ENCODE results near the gene ATF7. TPM values are rescaled to one million over a fixed set of nuclear protein-coding genes. Genes with fewer than 3 reads are reported as not detected.

Gene ATF7
- total RNA-seq, 4 donors from 2014 or later = 12.5 to 28.0 (median 20.6) TPM

GRCh38 chr12:53589423-53589822 lies 36.8 kb downstream of the ATF7 start:
- H3K36me3 ChIP-seq = peaks cover 0 to 4% (median 0%) of the 10 kb centered on the region in 3 donors
- H3K27ac ChIP-seq = no peak overlapping the region
- no peaks in the 10 kb centered on the region for H3K27me3 ChIP-seq
- no peak for TF ChIP-seq POLR2A (IDR thresholded peaks at IDR 0.05)
- TF ChIP-seq CTCF (IDR thresholded peaks at IDR 0.05) = no peak
- DNase-seq = no peak
- intact Hi-C loops (cut with DNase I) = no loop called here
- WGBS, 2 donors = 74 to 85% methylated on average over 3 of the region's 3 CpGs
- no peaks in the 10 kb centered on the region for H3K9me3 ChIP-seq
- peaks cover 0 to 34% (median 7%) of the 10 kb centered on the region in 3 donors for H3K4me1 ChIP-seq
- H3K4me3 ChIP-seq = no peak overlapping the region

GRCh38 chr12:53588123-53588522 lies 38.1 kb downstream of the ATF7 start:
- 91 to 94% methylated on average over 3 of the region's 3 CpGs for WGBS, 2 donors
- intact Hi-C loops (cut with DNase I) = no loop called here

GRCh38 chr12:53586745-53587144 lies 39.4 kb downstream of the ATF7 start:
- WGBS, 2 donors = 77 to 91% methylated on average over 8 of the region's 8 CpGs
- H3K27me3 ChIP-seq = no peaks in the 10 kb centered on the region
- H3K9me3 ChIP-seq = no peaks in the 10 kb centered on the region
- TF ChIP-seq CTCF (IDR thresholded peaks at IDR 0.05) (no peak), POLR2A (IDR thresholded peaks at IDR 0.05) (no peak)
- H3K36me3 ChIP-seq = peaks cover 0 to 16% (median 0%) of the 10 kb centered on the region in 3 donors
- intact Hi-C loops (cut with DNase I) = no loop called here
- peaks cover 0 to 19% (median 5%) of the 10 kb centered on the region in 3 donors for H3K4me1 ChIP-seq
- H3K27ac ChIP-seq = no peak overlapping the region
- H3K4me3 ChIP-seq = no peak overlapping the region
- no peak for DNase-seq

More at GRCh38 chr12:53588123-53588522, 38.1 kb downstream of the ATF7 start:
- no peak for DNase-seq
- H3K27ac ChIP-seq = no peak overlapping the region
- H3K9me3 ChIP-seq = no peaks in the 10 kb centered on the region
- no peak overlapping the region for H3K4me3 ChIP-seq
- TF ChIP-seq POLR2A (IDR thresholded peaks at IDR 0.05) (no peak), CTCF (IDR thresholded peaks at IDR 0.05) (no peak)
- H3K27me3 ChIP-seq = no peaks in the 10 kb centered on the region
- H3K36me3 ChIP-seq = peaks cover 0 to 7% (median 0%) of the 10 kb centered on the region in 3 donors
- peaks cover 0 to 27% (median 7%) of the 10 kb centered on the region in 3 donors for H3K4me1 ChIP-seq

- Histone ChIP-seq H3K9me3 (no peaks in the 10 kb centered on the region), H3K36me3 (peaks cover 0 to 16% (median 0%) of the 10 kb centered on the region in 3 donors), H3K4me3 (no peak overlapping the region), H3K27me3 (no peaks in the 10 kb centered on the region), H3K27ac (no peak overlapping the region), H3K4me1 (peaks cover 0 to 10% (median 0%) of the 10 kb centered on the region in 3 donors)
- intact Hi-C loops (cut with DNase I) = no loop called here
- DNase-seq = no peak
- TF ChIP-seq POLR2A (IDR thresholded peaks at IDR 0.05) (no peak), CTCF (IDR thresholded peaks at IDR 0.05) (no peak)
- WGBS, 2 donors = 62 to 91% methylated on average over 2 of the region's 2 CpGs
Observed at GRCh38 chr12:53585448-53586125, 40.6 kb downstream of the ATF7 start.

- 57 to 78% methylated on average over 5 of the region's 5 CpGs for WGBS, 2 donors
- Histone ChIP-seq H3K4me1 (peaks cover 0 to 25% (median 22%) of the 10 kb centered on the region in 3 donors), H3K36me3 (peaks cover 0 to 20% (median 0%) of the 10 kb centered on the region in 3 donors), H3K4me3 (no peak overlapping the region), H3K27me3 (no peaks in the 10 kb centered on the region), H3K27ac (no peak overlapping the region), H3K9me3 (no peaks in the 10 kb centered on the region)
- intact Hi-C loops (cut with DNase I) = no loop called here
- DNase-seq = no peak
- TF ChIP-seq CTCF (IDR thresholded peaks at IDR 0.05) = no peak
Observed at GRCh38 chr12:53579545-53579955, 46.6 kb downstream of the ATF7 start.

All from esophagus squamous epithelium (tissue), 5 donors.